T-helper 1 cell treated with Interleukin-12 subunit alpha and Interleukin-12 subunit beta and Interleukin-4 antibody, amounts not matched to agents 30 μg/mL and 1 μg/mL, for 36 hours (primary cell): Measurements from ENCODE around the gene ZNF664.

Source experiments
- H3K27ac Mint-ChIP-seq: one replicate; pipeline ENCODE4 v1.8.0; 2021; ENCODE audit warnings: mild to moderate bottlenecking, mixed read lengths
- H3K27me3 Mint-ChIP-seq: one replicate; pipeline ENCODE4 v1.8.0; 2021; ENCODE audit warnings: low read depth, mixed read lengths
- H3K36me3 Mint-ChIP-seq: one replicate; pipeline ENCODE4 v1.8.0; 2021; ENCODE audit warnings: low read depth, mixed read lengths
- H3K4me1 Mint-ChIP-seq: one replicate; pipeline ENCODE4 v1.8.0; 2021; ENCODE audit warnings: low read depth, mixed read lengths
- H3K4me3 Mint-ChIP-seq: one replicate; pipeline ENCODE4 v1.8.0; 2021; ENCODE audit warnings: mild to moderate bottlenecking, moderate library complexity, mixed read lengths
- H3K9me3 Mint-ChIP-seq: one replicate; pipeline ENCODE4 v1.8.0; 2021; ENCODE audit warnings: mixed read lengths

Gene ZNF664

DNA sequence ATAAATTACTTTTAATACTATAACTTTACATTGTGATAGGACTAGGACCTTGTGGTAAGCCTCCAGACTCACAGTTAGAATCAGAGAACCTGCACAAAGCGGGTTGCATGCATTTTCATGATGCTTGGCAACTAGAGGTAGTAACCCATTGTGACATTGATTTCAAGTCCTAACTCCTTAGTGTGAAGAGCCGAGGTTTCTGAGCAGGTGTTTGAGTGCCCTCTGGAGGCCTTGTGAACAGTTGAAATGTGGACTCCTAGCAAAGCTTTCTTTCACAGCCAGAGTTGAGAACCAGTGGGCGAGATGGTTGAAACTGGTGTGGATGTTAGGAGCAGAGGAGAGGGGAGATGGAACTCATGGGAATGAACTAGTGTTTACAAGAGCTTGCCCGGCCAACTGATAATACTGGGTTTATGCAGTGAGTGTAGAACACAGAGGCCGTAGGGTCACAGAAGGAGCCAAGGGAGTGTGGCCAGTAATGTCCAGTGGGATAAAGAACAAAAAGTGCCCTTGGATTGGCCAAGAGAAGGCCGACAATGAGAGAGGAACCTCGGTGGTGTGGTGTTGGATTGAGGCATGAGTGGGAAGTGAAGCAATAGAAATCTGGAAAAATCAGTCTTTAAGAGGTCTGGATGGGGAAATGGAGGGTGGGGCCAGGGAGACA, 10.9 kb downstream of the ZNF664 start:
- Mint-ChIP-seq H3K4me3 (no peak overlapping the region), H3K9me3 (no peaks in the 10 kb centered on the region), H3K4me1 (peaks cover 18% of the 10 kb centered on the region), H3K27ac (no peak overlapping the region), H3K27me3 (no peaks in the 10 kb centered on the region), H3K36me3 (peaks cover 14% of the 10 kb centered on the region)

DNA sequence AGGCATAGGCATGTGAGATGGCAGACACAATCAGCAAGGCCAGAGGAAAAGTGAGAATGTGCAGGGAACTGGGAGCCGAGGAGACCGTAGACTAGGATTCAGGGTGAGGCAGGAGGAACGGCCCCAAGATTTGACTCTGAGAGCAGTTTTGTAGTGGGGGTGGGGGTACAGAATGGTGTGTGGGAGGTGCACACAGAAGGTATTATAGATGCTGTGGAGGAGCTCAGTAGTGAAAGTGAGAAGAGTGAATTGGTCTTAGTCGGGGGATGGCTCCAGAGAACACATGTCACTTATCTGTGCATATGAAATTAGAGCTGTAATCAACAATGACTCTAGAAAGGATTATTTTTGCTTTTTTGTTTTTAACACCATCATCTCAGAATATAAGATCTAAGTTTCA, 11.9 kb downstream of the ZNF664 start:
- H3K9me3 Mint-ChIP-seq = no peaks in the 10 kb centered on the region

DNA sequence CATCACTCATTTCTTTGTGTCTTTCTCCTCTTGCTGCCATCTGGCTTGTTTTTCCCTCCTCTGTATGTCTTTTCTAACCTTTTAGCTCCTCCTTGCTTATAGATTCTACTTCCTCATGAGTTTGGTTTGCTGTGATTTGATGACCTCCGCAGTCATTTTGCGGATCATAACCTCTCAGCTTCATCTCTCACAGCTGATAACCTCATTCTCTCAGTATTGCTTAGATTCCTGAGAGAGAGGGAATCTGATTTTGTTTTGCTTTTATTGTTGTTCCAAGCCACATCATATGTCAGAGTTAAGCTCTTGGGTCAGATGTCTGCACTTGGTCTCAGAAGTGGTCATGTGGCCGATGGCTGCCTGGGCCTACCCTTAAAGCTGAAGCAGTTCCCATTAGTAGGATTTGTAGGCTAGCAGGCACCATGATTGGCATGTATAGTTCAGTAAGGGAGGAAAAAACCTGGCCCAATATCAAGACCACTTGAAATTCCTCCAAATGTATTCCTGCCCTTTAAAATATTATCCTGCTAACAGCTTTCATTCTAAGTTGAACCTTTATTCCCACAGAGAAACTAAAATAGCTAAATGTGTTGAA, 13.5 kb downstream of the ZNF664 start:
- peaks cover 22% of the 10 kb centered on the region for H3K4me1 Mint-ChIP-seq
- H3K27ac Mint-ChIP-seq = no peak overlapping the region
- H3K36me3 Mint-ChIP-seq = peaks cover 19% of the 10 kb centered on the region
- no peak overlapping the region for H3K4me3 Mint-ChIP-seq
- H3K9me3 Mint-ChIP-seq = no peaks in the 10 kb centered on the region
- no peaks in the 10 kb centered on the region for H3K27me3 Mint-ChIP-seq

More for the DNA sequence above, 11.9 kb downstream of the ZNF664 start:
- peaks cover 21% of the 10 kb centered on the region for H3K4me1 Mint-ChIP-seq
- H3K27me3 Mint-ChIP-seq = no peaks in the 10 kb centered on the region
- peaks cover 19% of the 10 kb centered on the region for H3K36me3 Mint-ChIP-seq
- H3K27ac Mint-ChIP-seq = no peak overlapping the region
- no peak overlapping the region for H3K4me3 Mint-ChIP-seq

DNA sequence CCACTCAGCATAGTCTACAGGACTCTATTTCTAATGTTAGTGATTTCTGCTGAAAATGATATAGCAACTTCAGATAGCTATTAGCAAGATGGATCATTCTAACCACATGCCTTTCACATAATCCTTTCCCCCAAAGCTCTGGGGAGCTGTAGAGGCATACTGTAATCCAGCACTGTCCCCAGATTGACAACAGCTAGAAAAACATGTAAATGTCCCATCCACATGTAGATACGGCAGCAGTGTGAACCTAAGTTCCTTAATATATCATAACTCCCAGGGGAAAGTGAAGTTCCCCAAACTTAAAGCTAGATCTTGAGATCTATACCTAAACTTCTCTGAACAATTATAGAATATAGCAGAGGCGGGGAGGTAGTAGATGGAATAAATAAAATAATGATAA, 14.0 kb downstream of the ZNF664 start:
- Mint-ChIP-seq H3K36me3 (peaks cover 16% of the 10 kb centered on the region), H3K27me3 (no peaks in the 10 kb centered on the region), H3K4me1 (peaks cover 20% of the 10 kb centered on the region), H3K9me3 (no peaks in the 10 kb centered on the region), H3K27ac (no peak overlapping the region), H3K4me3 (no peak overlapping the region)

DNA sequence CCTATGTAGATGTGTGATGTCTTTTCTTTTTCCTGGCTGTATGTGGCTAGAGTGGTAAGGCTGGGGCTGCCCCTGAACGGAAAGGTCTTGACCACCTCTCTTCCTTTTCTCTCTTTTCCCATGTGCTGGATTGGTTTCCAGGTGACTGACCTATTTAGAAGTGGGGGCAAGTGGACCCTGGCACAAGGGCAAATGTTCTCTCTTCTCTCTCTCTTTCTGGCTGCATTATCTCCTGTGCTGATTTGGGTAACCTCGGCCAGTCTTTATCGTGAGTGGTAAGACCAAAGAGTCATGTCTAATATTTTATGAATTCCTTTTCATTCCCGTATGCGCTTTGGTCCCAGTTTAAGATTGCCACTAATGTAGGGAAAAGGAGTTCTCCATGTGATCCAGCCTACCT, 16.2 kb downstream of the ZNF664 start:
- Mint-ChIP-seq H3K4me3 (no peak overlapping the region), H3K36me3 (peaks cover 19% of the 10 kb centered on the region), H3K27ac (no peak overlapping the region), H3K4me1 (peaks cover 15% of the 10 kb centered on the region), H3K27me3 (no peaks in the 10 kb centered on the region), H3K9me3 (no peaks in the 10 kb centered on the region)

DNA sequence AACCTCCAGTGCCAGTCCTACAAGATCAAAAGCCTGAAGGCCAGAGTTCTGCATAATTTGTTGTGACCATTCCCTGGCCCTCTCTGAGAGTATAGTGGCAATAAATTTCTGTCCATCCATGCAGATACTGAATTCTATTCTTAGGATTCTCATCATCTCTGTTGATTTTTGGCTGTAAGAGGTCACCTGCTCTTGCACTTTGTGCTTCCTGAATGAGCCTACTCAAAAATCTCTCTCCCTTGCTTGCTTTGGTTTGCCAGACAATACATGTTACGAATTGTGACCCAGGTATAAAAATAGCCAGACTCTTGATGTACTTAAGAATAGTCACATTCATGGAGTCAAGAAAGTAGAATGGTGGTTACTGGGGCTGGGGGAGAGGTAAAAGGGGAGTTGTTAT, 16.7 kb downstream of the ZNF664 start:
- no peak overlapping the region for H3K27ac Mint-ChIP-seq
- no peaks in the 10 kb centered on the region for H3K9me3 Mint-ChIP-seq
- peaks cover 15% of the 10 kb centered on the region for H3K4me1 Mint-ChIP-seq
- H3K4me3 Mint-ChIP-seq = no peak overlapping the region
- no peaks in the 10 kb centered on the region for H3K27me3 Mint-ChIP-seq
- peaks cover 19% of the 10 kb centered on the region for H3K36me3 Mint-ChIP-seq

DNA sequence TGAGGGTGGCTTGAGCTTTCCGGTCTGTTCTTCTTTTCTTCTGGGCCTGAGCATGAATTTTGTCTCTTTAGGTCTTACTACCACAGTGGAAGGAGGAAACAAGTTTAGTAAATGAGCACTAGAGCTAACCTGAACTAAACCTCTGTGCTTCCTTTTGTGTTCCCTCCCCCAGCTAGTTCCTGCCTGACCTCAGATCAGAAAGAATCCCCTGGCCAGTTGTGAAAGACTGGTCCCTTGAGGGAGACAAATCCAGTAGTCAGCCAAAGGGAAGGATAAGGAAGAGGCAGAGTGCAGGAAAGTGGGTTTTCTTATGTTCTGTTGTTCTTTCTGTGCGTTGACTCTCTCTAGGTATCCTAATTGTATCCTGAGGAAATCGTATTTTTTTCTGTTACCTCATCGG, 17.5 kb downstream of the ZNF664 start:
- Mint-ChIP-seq H3K9me3 (no peaks in the 10 kb centered on the region), H3K36me3 (peaks cover 19% of the 10 kb centered on the region), H3K27ac (no peak overlapping the region), H3K27me3 (no peaks in the 10 kb centered on the region), H3K4me3 (no peak overlapping the region), H3K4me1 (peaks cover 16% of the 10 kb centered on the region)

DNA sequence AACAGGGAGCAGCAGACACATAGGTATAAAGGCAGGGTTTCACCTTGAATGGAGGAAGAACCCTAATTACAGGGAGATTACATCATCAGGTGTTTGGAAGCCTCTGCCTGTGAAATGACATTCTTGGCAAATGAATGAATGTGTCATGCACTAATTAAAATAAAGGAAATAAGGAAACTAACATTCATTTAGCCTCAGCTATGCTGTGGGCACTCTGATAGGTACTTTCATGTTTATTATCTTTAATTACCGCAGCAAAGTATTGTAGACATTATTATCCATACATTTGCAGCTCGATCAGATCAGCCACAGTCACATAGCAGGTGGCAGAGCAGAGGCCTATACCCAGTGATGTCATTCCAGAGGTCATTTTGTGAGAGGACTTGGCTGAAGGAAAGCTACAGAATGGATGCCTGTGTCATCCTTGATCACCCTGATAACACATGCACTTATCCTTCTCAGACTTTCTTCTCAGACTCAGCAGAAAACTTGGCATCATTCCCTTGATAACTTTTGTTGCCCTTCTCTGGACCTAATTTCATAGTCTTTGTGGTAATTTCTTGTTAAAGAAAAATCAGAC, 18.4 kb downstream of the ZNF664 start:
- Mint-ChIP-seq H3K4me1 (peaks cover 19% of the 10 kb centered on the region), H3K9me3 (no peaks in the 10 kb centered on the region), H3K27me3 (no peaks in the 10 kb centered on the region), H3K27ac (no peak overlapping the region), H3K4me3 (no peak overlapping the region), H3K36me3 (peaks cover 20% of the 10 kb centered on the region)

DNA sequence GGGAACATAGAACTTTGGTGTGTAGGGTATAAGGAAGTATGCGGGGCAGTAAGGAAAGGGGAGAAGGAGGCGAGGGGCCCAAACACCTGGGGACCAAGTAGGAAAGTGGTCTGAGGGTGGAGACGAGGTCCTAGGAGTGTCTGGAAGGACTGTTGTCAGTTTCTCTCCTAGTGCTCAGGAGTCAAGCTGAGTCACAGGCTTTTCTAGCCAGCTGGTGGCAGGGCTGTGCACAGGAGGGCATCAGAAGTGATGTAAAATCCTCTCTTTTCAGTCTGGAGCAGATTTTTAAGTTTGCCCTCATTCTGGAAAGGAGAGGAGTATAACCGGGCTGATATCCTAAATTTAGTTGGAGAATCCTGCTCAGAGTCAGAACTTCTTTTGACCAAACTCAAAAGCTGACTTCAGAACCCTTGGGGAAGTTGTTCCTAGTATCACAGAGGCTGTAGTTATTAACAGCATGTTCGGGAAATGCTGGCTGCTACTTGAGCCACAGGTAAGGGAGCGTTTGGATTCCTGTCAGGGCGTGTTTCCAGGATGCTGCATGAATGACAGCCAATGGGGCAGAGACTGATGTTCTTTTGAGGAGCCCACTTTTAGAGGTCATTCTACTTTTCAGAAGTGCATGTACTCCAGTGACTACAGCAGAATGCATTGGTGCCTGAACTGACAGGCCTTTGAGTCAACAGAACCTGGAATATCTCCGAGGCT, 19.3 kb downstream of the ZNF664 start:
- peaks cover 19% of the 10 kb centered on the region for H3K4me1 Mint-ChIP-seq
- H3K27me3 Mint-ChIP-seq = no peaks in the 10 kb centered on the region
- no peaks in the 10 kb centered on the region for H3K9me3 Mint-ChIP-seq
- H3K27ac Mint-ChIP-seq = no peak overlapping the region
- peaks cover 20% of the 10 kb centered on the region for H3K36me3 Mint-ChIP-seq
- no peak overlapping the region for H3K4me3 Mint-ChIP-seq

DNA sequence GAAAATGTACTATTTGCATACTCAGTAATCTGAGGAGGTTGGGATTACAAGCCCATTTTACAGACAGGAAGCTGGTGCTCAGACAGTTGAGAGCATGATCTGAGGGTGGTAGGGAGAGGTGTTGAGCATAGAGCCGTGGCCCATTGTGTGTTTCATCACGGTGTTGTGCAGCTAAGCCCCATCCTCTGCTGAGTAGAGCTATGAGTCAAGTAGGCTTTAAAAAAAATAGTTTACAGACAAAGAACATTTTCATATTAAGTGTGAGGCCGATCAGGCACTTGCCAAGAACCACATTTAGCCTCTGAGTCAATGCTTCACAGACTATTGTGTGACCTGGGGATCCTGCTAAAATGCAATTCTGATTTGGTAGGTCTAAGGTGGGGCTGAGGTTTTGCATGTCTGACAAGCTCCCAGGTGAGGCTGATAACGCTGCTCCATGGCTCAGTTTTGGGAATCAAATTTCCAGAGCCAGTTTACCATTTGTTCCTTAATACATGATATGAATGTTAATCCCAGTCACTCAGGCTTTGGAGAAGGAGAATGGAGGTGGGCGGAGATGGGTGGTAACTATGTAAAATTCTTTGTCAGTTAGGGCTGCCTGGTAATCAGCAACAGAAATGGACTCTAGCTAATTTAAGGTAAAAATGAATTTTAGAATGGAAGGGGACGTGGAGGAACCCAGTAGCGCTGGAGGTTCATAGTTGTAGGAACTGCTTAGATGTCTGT, 22.2 kb downstream of the ZNF664 start:
- Mint-ChIP-seq H3K9me3 (no peaks in the 10 kb centered on the region), H3K4me3 (no peak overlapping the region), H3K4me1 (peaks cover 18% of the 10 kb centered on the region), H3K27me3 (no peaks in the 10 kb centered on the region), H3K27ac (no peak overlapping the region), H3K36me3 (peaks cover 6% of the 10 kb centered on the region)

DNA sequence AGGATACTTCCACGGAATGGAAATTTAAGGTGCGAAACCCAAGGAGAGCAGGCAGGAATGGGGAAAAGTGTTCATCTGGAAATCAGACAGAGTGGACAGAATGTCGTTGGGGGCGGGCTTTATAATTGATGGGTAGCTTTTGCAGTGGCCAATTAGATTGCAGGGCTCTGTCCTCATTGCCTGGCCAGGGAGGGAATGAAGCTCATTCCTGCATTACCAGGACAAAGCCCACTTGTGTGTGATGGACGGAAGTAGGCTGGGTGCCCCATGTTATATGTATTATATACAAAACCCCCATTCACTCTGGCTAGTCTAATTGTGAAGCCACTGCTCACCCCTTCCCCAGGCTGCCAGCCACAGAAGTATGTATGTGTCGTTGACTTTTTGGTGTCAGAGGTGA, 23.6 kb downstream of the ZNF664 start:
- Mint-ChIP-seq H3K4me3 (no peak overlapping the region), H3K4me1 (peaks cover 14% of the 10 kb centered on the region), H3K27me3 (no peaks in the 10 kb centered on the region), H3K36me3 (peaks cover 6% of the 10 kb centered on the region), H3K9me3 (no peaks in the 10 kb centered on the region), H3K27ac (no peak overlapping the region)

DNA sequence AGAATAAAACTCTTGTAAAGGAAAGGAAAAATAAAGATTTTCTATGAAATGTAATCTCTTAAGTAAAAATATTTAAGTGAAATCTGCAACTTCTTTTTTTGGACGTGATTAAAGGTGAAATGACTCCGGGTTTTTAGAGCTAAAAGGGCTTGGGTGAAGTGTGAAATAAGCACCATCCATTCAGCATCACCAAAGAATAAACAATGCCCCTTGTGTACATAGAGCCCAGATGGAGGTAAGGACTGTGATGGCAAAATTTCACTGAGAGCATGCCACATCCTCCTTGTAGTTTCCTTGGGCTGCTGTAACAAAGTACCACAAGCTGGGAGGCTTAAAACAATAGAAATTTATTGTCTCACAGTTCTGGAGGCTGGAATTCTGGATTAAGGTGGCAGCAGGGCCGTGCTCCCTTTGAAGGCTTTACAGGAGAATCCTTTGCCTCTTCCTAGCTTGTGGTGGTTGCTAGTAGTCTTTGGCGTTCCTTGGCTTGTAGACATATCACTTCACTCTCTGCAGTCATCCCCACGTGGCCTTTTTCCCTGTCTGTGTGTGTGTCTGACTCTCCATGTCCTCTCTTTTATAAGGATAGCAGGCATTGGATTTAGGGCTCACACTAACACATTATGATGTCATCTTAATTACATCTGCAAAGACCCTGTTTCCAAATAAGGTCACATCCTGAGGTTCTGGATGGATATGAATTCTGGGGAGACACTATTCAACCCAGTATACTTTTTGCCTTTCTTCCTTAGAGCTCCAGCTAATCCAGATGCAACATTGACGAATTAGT, 24.2 kb downstream of the ZNF664 start:
- no peak overlapping the region for H3K27ac Mint-ChIP-seq
- no peaks in the 10 kb centered on the region for H3K27me3 Mint-ChIP-seq
- H3K4me1 Mint-ChIP-seq = peaks cover 14% of the 10 kb centered on the region
- no peaks in the 10 kb centered on the region for H3K9me3 Mint-ChIP-seq
- H3K36me3 Mint-ChIP-seq = peaks cover 6% of the 10 kb centered on the region
- no peak overlapping the region for H3K4me3 Mint-ChIP-seq

DNA sequence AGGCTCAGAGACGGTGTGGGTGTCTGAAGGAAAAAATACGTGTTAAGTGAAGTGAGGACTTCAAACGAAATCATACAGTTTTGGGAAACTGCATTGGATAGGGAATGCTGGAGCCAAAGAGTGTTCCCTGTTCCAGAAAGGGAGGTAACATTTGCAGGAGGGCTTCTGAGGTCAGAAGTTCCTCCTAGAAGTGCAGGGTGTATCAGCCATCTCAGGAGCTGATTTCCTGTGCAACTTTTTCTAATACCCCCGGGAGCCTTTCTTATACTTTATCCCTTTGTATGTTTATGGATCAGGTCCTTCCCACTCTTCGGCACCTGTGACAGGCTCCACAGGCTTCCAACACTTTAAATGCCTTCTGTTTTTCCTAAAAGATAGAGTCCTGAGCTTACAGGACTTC, 24.9 kb downstream of the ZNF664 start:
- Mint-ChIP-seq H3K27me3 (no peaks in the 10 kb centered on the region), H3K27ac (no peak overlapping the region), H3K4me1 (peaks cover 14% of the 10 kb centered on the region), H3K36me3 (peaks cover 6% of the 10 kb centered on the region), H3K4me3 (no peak overlapping the region), H3K9me3 (no peaks in the 10 kb centered on the region)
